KMS-11 (cell line): ENCODE measurements around the gene PIWIL1.

ENCODE experiments used
- H2AFZ ChIP-seq: fragments of 200-600 bp; sonication (generic); 2 replicates; pipeline ENCODE4 v1.6.1; 2016; ENCODE audit warnings: antibody characterized with exemption, mixed run types, low read depth
- H3K27ac ChIP-seq: fragments of 200-600 bp; sonication (generic); 2 replicates; pipeline ENCODE4 v1.6.1; 2016; ENCODE audit warnings: mild to moderate bottlenecking, mixed run types
- H3K27me3 ChIP-seq: fragments of 200-600 bp; sonication (generic); 2 replicates; pipeline ENCODE4 v1.6.1; 2017; ENCODE audit warnings: mild to moderate bottlenecking, low read depth, mixed run types, moderate library complexity; ENCODE audit not compliant: insufficient read depth
- H3K36me3 ChIP-seq: fragments of 200-600 bp; sonication (generic); 2 replicates; pipeline ENCODE4 v1.6.1; 2017; ENCODE audit warnings: mild to moderate bottlenecking, mixed run types; ENCODE audit not compliant: insufficient read depth
- H3K4me1 ChIP-seq: fragments of 200-600 bp; sonication (generic); 2 replicates; pipeline ENCODE4 v1.6.1; 2016; ENCODE audit warnings: mild to moderate bottlenecking, low read depth, mixed run types; ENCODE audit not compliant: poor library complexity, severe bottlenecking
- H3K4me2 ChIP-seq: fragments of 200-600 bp; sonication (generic); 2 replicates; pipeline ENCODE4 v1.7.0; 2016; ENCODE audit warnings: mild to moderate bottlenecking, mixed run types
- H3K4me3 ChIP-seq: fragments of 200-600 bp; sonication (generic); IDR thresholded peaks from 2 replicates; pipeline ENCODE4 v1.6.1; 2017; ENCODE audit warnings: low read depth, low read length, mixed read lengths; ENCODE audit not compliant: insufficient read depth
- H3K79me2 ChIP-seq: fragments of 200-600 bp; sonication (generic); 2 replicates; pipeline ENCODE4 v1.6.1; 2016; ENCODE audit warnings: low read depth, mixed run types; ENCODE audit not compliant: insufficient read depth
- H3K9ac ChIP-seq: fragments of 200-600 bp; sonication (generic); 2 replicates; pipeline ENCODE4 v1.6.1; 2016; ENCODE audit warnings: mild to moderate bottlenecking, mixed run types
- H4K20me1 ChIP-seq: fragments of 200-600 bp; sonication (generic); 2 replicates; pipeline ENCODE4 v1.6.1; 2016; ENCODE audit warnings: mild to moderate bottlenecking, mixed run types; ENCODE audit not compliant: insufficient read depth
- TF ChIP-seq, protein P1 (sequence below): fragments of 200-600 bp; sonication (generic); conservative IDR thresholded peaks from 2 replicates; pipeline ENCODE4 v1.6.1; 2017; ENCODE audit warnings: low read depth, mild to moderate bottlenecking, antibody characterized with exemption, low read length, moderate library complexity, mixed read lengths

Gene PIWIL1

GRCh38 chr12:130420071-130420470 lies 82.4 kb downstream of the PIWIL1 start:
- Histone ChIP-seq H4K20me1 (no peaks in the 10 kb centered on the region), H3K4me1 (no peaks in the 10 kb centered on the region), H3K79me2 (no peaks in the 10 kb centered on the region), H3K9ac (no peak overlapping the region), H3K4me2 (no peak overlapping the region), H2AFZ (no peak overlapping the region), H3K36me3 (no peaks in the 10 kb centered on the region), H3K27ac (no peak overlapping the region), H3K4me3 (no peak overlapping the region), H3K27me3 (no peaks in the 10 kb centered on the region)
- TF ChIP-seq, protein P1, sequence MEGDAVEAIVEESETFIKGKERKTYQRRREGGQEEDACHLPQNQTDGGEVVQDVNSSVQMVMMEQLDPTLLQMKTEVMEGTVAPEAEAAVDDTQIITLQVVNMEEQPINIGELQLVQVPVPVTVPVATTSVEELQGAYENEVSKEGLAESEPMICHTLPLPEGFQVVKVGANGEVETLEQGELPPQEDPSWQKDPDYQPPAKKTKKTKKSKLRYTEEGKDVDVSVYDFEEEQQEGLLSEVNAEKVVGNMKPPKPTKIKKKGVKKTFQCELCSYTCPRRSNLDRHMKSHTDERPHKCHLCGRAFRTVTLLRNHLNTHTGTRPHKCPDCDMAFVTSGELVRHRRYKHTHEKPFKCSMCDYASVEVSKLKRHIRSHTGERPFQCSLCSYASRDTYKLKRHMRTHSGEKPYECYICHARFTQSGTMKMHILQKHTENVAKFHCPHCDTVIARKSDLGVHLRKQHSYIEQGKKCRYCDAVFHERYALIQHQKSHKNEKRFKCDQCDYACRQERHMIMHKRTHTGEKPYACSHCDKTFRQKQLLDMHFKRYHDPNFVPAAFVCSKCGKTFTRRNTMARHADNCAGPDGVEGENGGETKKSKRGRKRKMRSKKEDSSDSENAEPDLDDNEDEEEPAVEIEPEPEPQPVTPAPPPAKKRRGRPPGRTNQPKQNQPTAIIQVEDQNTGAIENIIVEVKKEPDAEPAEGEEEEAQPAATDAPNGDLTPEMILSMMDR: no peak

- H3K36me3 ChIP-seq: no peaks in the 10 kb centered on the region
- H3K27me3 ChIP-seq: no peaks in the 10 kb centered on the region
- H3K4me2 ChIP-seq: no peak overlapping the region
- no peaks in the 10 kb centered on the region for H3K4me1 ChIP-seq
- no peak overlapping the region for H3K4me3 ChIP-seq
- no peak overlapping the region for H3K27ac ChIP-seq
- no peak overlapping the region for H3K9ac ChIP-seq
- H4K20me1 ChIP-seq: no peaks in the 10 kb centered on the region
- TF ChIP-seq, protein P1: no peak
- no peaks in the 10 kb centered on the region for H3K79me2 ChIP-seq
- H2AFZ ChIP-seq: no peak overlapping the region
Measured at GRCh38 chr12:130421896-130422295, 84.2 kb downstream of the PIWIL1 start.
